HepG2 (cell line): Measurements from ENCODE around the gene DHX36. TPM values are rescaled to one million over a fixed set of nuclear protein-coding genes. Genes with fewer than 3 reads are reported as not detected.

Experiments used
- ATF7 ChIP-seq, 2 experiments: fragments of 450-650 bp in 1 of 2; sonication (generic) in 1 of 2; formaldehyde crosslinking in 1 of 2; IDR thresholded peaks; 2 replicates each; pipeline versions ENCODE4 v1.4.0 to v1.6.1; 2016 to 2020; ENCODE audit warnings: antibody characterized with exemption in 1 of 2, mild to moderate bottlenecking in 1 of 2, missing genetic modification reagents in 1 of 2
- CENPT ChIP-seq: sonication (generic); formaldehyde crosslinking; IDR thresholded peaks from 2 replicates; pipeline ENCODE4 v1.8.0; 2022; ENCODE audit warnings: low read depth, mild to moderate bottlenecking, moderate library complexity, missing genetic modification reagents
- GATAD1 ChIP-seq: IDR thresholded peaks from 2 replicates; pipeline ENCODE4 v1.6.1; 2016; ENCODE audit warnings: missing genetic modification reagents, missing compliant biosample characterization
- GFI1 ChIP-seq: sonication (generic); formaldehyde crosslinking; IDR thresholded peaks from 2 replicates; pipeline ENCODE4 v1.5.0; 2020; ENCODE audit warnings: missing genetic modification reagents, mild to moderate bottlenecking, borderline replicate concordance
- HMG20B ChIP-seq: conservative IDR thresholded peaks from 2 replicates; pipeline ENCODE4 v1.6.1; 2016; ENCODE audit warnings: missing genetic modification reagents, missing compliant biosample characterization
- KLF11 ChIP-seq: IDR thresholded peaks from 2 replicates; pipeline ENCODE4 v1.6.1; 2016; ENCODE audit warnings: missing compliant biosample characterization
- MXD4 ChIP-seq: IDR thresholded peaks from 2 replicates; pipeline ENCODE4 v1.6.1; 2016; ENCODE audit warnings: mild to moderate bottlenecking, missing biosample characterization, missing genetic modification reagents
- NR2C2 ChIP-seq: sonication (generic); formaldehyde crosslinking; IDR thresholded peaks from 2 replicates; pipeline ENCODE4 v1.4.0; 2020; ENCODE audit warnings: missing genetic modification reagents, mild to moderate bottlenecking, moderate library complexity, borderline replicate concordance
- NR2F6 ChIP-seq, 2 experiments: IDR thresholded peaks; 2 replicates each; pipeline ENCODE4 v1.6.1; 2016; ENCODE audit warnings: antibody characterized with exemption in 1 of 2, mild to moderate bottlenecking in 1 of 2
- PHF5A ChIP-seq: IDR thresholded peaks from one replicate; pipeline ENCODE4 v1.6.1; 2018; ENCODE audit warnings: low read depth, missing genetic modification reagents; ENCODE audit not compliant: unreplicated experiment
- RORA ChIP-seq: sonication (generic); formaldehyde crosslinking; IDR thresholded peaks from 2 replicates; pipeline ENCODE4 v1.5.0; 2020; ENCODE audit warnings: mild to moderate bottlenecking, missing genetic modification reagents, moderate library complexity
- SAFB2 ChIP-seq: sonication (generic); formaldehyde crosslinking; IDR thresholded peaks from 2 replicates; pipeline ENCODE4 v1.5.1; 2020; ENCODE audit warnings: missing genetic modification reagents, low read depth, mild to moderate bottlenecking, borderline replicate concordance
- SIX1 ChIP-seq: sonication (generic); formaldehyde crosslinking; IDR thresholded peaks from 2 replicates; pipeline ENCODE4 v1.4.0; 2020; ENCODE audit warnings: missing genetic modification reagents, borderline replicate concordance
- SRSF1 ChIP-seq: fragments of 200-400 bp; formaldehyde crosslinking; optimal IDR thresholded peaks from 2 replicates; pipeline ENCODE3; 2017; ENCODE audit warnings: mild to moderate bottlenecking, low read depth, low read length, moderate library complexity
- ZFP36L1 ChIP-seq: sonication (generic); formaldehyde crosslinking; IDR thresholded peaks from 2 replicates; pipeline ENCODE4 v1.8.0; 2022; ENCODE audit warnings: mild to moderate bottlenecking, missing genetic modification reagents, moderate library complexity
- ZFP90 ChIP-seq: sonication (generic); formaldehyde crosslinking; IDR thresholded peaks from 2 replicates; pipeline ENCODE4 v1.8.0; 2022; ENCODE audit warnings: missing genetic modification reagents, mild to moderate bottlenecking, inconsistent platforms, borderline replicate concordance
- ZNF451 ChIP-seq: sonication (generic); formaldehyde crosslinking; IDR thresholded peaks from 2 replicates; pipeline ENCODE4 v1.5.0; 2020; ENCODE audit warnings: mild to moderate bottlenecking, missing genetic modification reagents
- ZNF619 ChIP-seq: sonication (generic); formaldehyde crosslinking; IDR thresholded peaks from 2 replicates; pipeline ENCODE4 v1.4.0; 2020; ENCODE audit warnings: mild to moderate bottlenecking, missing genetic modification reagents
- ZNF724P ChIP-seq: sonication (generic); formaldehyde crosslinking; IDR thresholded peaks from 2 replicates; pipeline ENCODE4 v1.8.0; 2022; ENCODE audit warnings: missing genetic modification reagents, borderline replicate concordance
- ZNF788 ChIP-seq: sonication (generic); formaldehyde crosslinking; IDR thresholded peaks from 2 replicates; pipeline ENCODE4 v1.5.0; 2020; ENCODE audit warnings: mild to moderate bottlenecking, missing genetic modification reagents, borderline replicate concordance
- ZSCAN22 ChIP-seq: sonication (generic); formaldehyde crosslinking; IDR thresholded peaks from 2 replicates; pipeline ENCODE4 v1.4.0; 2020; ENCODE audit warnings: mild to moderate bottlenecking, missing genetic modification reagents
- polyA plus RNA-seq, 8 experiments: library from polyadenylated mRNA; depleted of rRNA in 3 of 8; stranded (reverse) in 7 of 8; unstranded in 1 of 8; fragments of >200 nt; fragmentation: Illumina TruSeq in 4 of 8; extraction: Trizol in 4 of 8; gene quantifications; 2 replicates each; pipeline versions ENCODE4 v1.2.1 to v1.2.3, GENCODE V29; 2011 to 2016; ENCODE audit warnings: low read depth in 4 of 8, missing spikeins in 1 of 8, mixed read lengths in 1 of 8; ENCODE audit not compliant: insufficient read depth in 1 of 8
- total RNA-seq, 5 experiments: library from RNA; depleted of rRNA; stranded (reverse); fragments of >200 nt; fragmentation: Illumina TruSeq; extraction: Trizol; gene quantifications; 2 replicates each; pipeline ENCODE4 v1.2.3, GENCODE V29; 2016; ENCODE audit warnings: low read depth in 1 of 5
- TF ChIP-seq, protein P1 (sequence below): sonication (generic); formaldehyde crosslinking; IDR thresholded peaks from 2 replicates; pipeline ENCODE4 v1.4.0; 2020; ENCODE audit warnings: missing genetic modification reagents
- TF ChIP-seq, protein P2 (sequence below): IDR thresholded peaks from 2 replicates; pipeline ENCODE4 v1.6.1; 2012; ENCODE audit warnings: low read length, improper control_type of control experiment
- TF ChIP-seq, protein P3 (sequence below): sonication (generic); formaldehyde crosslinking; conservative IDR thresholded peaks from 2 replicates; pipeline ENCODE4 v1.8.0; 2022; ENCODE audit warnings: missing genetic modification reagents

The DHX36 gene
- total and polyA plus RNA-seq, 2 of the 13 experiments (the other 11 are each of a cell fraction or from before 2014, with no cell fraction given): 30.3 to 44.2 TPM

DNA sequence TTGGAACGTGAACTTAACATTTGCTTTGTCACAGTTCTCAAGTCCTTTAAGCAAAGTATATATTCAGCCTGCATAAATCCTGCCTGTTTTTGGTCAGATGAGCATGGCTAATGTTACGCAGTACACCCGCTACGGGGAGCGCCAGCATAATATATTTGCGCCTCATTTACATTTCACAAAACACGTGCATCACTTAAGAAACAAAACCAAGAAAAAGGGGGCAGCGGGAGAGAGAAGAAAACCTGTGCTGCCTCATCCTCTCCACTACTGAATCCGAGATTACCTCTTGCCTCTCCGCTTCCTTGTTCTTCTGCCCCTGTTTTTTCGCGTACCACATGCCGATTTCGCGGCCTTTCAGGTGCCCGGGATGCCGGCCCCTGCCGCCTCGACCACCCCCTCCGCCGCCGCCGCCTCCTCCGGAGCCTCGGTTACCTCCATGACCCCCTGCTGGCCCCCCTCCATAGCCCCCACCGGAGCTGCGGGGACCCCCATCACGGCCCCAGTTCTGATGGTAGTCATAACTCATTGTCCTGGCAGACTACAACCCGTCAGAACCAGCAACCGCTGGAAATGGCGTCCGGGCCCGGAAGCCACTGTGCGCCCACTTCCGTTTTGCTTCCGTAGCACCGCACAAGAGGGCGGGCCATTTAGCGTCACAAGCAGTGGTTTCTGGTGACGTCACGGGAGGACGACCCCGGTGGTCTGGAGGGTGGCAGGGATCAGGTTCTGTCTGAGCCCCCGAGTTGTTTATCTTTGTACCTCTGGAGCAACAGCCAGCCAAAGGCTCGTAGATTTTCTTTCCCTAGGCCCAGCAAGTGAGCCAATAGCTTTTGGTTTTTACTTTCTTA lies at the start of gene DHX36 (continued):
- TF ChIP-seq ZSCAN22 (CRISPR knock-in tag): no peak
- TF ChIP-seq PHF5A (CRISPR knock-in tag): no peak
- TF ChIP-seq ZNF619 (CRISPR knock-in tag): peak; percentile 31; the same call in 1 of the 2 replicates
- TF ChIP-seq SAFB2 (CRISPR knock-in tag): 0 out of 2 replicates have a peak, but pooled peaks have one; percentile 32
- TF ChIP-seq NR2C2 (CRISPR knock-in tag): peak; percentile 63
- peak; percentile 33 for TF ChIP-seq SRSF1
- TF ChIP-seq ZNF724P (CRISPR knock-in tag): 0 out of 2 replicates have a peak, but pooled peaks have one; percentile 34
- peak; percentile 60; the same call in 1 of the 2 replicates for TF ChIP-seq ZFP90 (CRISPR knock-in tag)
- TF ChIP-seq GATAD1 (CRISPR knock-in tag): peak; percentile 88
- peak; percentile 71; the same call in 1 of the 2 replicates for TF ChIP-seq ZNF451
- TF ChIP-seq ATF7 (IDR thresholded peaks at IDR 0.05): peak; percentile 92
- peak; percentile 92 for TF ChIP-seq ATF7 (CRISPR knock-in tag; IDR thresholded peaks at IDR 0.05)
- no peak for TF ChIP-seq RORA (CRISPR knock-in tag)
- TF ChIP-seq ZNF788 (CRISPR knock-in tag): peak; percentile 70
- no peak for TF ChIP-seq SIX1 (CRISPR knock-in tag)
- TF ChIP-seq MXD4 (CRISPR knock-in tag): no peak; the same call in 1 of the 2 replicates
- TF ChIP-seq, protein P1, sequence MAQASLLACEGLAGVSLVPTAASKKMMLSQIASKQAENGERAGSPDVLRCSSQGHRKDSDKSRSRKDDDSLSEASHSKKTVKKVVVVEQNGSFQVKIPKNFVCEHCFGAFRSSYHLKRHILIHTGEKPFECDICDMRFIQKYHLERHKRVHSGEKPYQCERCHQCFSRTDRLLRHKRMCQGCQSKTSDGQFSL: no peak
- 0 out of 2 replicates have a peak, but pooled peaks have one; percentile 36 for TF ChIP-seq HMG20B (CRISPR knock-in tag)
- no peak for TF ChIP-seq NR2F6 (IDR thresholded peaks at IDR 0.05)
- TF ChIP-seq NR2F6 (CRISPR knock-in tag; IDR thresholded peaks at IDR 0.05): peak; percentile 36; the same call in 1 of the 2 replicates
- TF ChIP-seq, protein P2, sequence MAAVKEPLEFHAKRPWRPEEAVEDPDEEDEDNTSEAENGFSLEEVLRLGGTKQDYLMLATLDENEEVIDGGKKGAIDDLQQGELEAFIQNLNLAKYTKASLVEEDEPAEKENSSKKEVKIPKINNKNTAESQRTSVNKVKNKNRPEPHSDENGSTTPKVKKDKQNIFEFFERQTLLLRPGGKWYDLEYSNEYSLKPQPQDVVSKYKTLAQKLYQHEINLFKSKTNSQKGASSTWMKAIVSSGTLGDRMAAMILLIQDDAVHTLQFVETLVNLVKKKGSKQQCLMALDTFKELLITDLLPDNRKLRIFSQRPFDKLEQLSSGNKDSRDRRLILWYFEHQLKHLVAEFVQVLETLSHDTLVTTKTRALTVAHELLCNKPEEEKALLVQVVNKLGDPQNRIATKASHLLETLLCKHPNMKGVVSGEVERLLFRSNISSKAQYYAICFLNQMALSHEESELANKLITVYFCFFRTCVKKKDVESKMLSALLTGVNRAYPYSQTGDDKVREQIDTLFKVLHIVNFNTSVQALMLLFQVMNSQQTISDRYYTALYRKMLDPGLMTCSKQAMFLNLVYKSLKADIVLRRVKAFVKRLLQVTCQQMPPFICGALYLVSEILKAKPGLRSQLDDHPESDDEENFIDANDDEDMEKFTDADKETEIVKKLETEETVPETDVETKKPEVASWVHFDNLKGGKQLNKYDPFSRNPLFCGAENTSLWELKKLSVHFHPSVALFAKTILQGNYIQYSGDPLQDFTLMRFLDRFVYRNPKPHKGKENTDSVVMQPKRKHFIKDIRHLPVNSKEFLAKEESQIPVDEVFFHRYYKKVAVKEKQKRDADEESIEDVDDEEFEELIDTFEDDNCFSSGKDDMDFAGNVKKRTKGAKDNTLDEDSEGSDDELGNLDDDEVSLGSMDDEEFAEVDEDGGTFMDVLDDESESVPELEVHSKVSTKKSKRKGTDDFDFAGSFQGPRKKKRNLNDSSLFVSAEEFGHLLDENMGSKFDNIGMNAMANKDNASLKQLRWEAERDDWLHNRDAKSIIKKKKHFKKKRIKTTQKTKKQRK: no peak
- 0 out of 2 replicates have a peak, but pooled peaks have one; percentile 16 for TF ChIP-seq GFI1 (CRISPR knock-in tag)
- TF ChIP-seq, protein P3, sequence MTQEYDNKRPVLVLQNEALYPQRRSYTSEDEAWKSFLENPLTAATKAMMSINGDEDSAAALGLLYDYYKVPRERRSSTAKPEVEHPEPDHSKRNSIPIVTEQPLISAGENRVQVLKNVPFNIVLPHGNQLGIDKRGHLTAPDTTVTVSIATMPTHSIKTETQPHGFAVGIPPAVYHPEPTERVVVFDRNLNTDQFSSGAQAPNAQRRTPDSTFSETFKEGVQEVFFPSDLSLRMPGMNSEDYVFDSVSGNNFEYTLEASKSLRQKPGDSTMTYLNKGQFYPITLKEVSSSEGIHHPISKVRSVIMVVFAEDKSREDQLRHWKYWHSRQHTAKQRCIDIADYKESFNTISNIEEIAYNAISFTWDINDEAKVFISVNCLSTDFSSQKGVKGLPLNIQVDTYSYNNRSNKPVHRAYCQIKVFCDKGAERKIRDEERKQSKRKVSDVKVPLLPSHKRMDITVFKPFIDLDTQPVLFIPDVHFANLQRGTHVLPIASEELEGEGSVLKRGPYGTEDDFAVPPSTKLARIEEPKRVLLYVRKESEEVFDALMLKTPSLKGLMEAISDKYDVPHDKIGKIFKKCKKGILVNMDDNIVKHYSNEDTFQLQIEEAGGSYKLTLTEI (CRISPR knock-in tag): no peak
- TF ChIP-seq CENPT (CRISPR knock-in tag): no peak
- TF ChIP-seq KLF11 (CRISPR knock-in tag): 0 out of 2 replicates have a peak, but pooled peaks have one; percentile 24
- no peak for TF ChIP-seq ZFP36L1 (CRISPR knock-in tag)
